GM18508 (cell line): ENCODE data around the gene AKT2.

Source experiments
- ATAC-seq: cut with Tn5 transposase; IDR thresholded peaks from one replicate; pipeline ENCODE4 v1.9.1; 2021; ENCODE audit warnings: moderate number of reproducible peaks; ENCODE audit not compliant: insufficient read depth, unreplicated experiment

Gene AKT2

DNA sequence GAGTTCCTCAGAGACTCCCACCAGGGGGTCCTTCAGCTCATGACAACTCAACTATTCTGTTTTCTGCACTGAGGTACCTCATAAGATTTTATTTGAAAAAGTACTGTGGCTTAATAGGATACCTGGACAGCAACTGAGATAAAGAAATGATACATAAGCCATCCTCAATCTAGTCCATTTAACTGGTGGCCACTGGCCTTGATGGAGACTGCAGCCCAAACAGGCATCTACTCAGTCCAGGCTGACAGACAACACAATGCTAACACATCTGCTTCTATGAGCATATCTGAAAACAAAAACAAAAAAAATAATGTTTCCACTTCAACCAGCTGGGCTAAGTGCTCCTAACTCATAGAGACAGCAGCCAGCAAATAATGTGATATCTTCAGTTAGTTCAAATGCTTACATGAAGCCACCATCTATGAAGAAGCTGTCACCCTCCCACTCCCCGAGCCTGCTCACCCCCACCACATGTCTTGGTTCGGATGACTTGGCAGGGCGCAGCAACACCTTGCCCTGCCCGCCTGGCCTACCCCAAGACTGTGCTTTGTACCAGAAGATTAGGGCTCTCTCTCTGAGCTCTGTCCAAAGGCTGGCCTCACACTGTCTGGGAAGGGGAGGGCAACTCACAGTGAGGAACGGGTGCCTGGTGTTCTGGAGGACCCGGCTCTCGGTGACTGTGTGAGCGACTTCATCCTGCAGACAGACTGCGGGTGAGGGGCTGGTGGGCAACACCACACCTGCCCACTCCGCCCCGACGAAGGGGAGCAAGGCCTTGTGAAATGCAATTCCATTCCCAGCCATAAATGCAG is 45.5 kb downstream of the AKT2 start:
- ATAC-seq: no peak

DNA sequence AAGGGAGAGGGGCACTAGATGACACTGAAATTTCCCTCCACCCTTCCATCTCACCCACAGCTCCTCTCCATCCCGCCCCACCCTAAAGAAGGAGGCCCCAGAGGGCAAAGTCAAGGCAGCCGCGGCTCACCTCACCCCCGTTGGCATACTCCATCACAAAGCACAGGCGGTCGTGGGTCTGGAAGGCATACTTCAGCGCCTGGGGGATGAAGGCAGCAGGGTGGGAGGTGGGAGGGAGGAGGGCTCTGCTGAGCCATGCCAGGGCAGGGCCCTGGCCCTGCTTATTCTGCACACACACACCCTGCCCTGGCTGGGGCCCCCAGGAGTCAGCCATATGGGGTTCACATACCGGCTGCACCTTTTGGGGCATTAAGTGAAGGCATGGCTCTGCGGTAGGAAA is 46.4 kb downstream of the AKT2 start:
- no peak for ATAC-seq

- no peak for ATAC-seq
Measured at GRCh38 chr19:40237791-40238190, 47.4 kb downstream of the AKT2 start.

GRCh38 chr19:40236366-40236765 is 48.8 kb downstream of the AKT2 start:
- no peak for ATAC-seq

DNA sequence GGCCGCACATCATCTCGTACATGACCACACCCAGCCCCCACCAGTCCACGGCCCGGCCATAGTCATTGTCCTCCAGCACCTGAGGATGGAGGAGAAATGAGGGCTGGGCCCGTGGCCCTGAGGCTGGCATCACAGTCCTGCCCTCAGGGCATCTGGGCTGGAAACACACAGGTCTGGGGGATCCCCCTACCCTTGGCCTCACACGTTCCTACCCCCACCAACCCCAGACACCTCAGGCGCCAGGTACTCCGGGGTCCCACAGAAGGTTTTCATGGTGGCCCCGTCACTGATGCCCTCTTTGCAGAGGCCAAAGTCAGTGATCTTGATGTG is 49.2 kb downstream of the AKT2 start:
- ATAC-seq: no peak

DNA sequence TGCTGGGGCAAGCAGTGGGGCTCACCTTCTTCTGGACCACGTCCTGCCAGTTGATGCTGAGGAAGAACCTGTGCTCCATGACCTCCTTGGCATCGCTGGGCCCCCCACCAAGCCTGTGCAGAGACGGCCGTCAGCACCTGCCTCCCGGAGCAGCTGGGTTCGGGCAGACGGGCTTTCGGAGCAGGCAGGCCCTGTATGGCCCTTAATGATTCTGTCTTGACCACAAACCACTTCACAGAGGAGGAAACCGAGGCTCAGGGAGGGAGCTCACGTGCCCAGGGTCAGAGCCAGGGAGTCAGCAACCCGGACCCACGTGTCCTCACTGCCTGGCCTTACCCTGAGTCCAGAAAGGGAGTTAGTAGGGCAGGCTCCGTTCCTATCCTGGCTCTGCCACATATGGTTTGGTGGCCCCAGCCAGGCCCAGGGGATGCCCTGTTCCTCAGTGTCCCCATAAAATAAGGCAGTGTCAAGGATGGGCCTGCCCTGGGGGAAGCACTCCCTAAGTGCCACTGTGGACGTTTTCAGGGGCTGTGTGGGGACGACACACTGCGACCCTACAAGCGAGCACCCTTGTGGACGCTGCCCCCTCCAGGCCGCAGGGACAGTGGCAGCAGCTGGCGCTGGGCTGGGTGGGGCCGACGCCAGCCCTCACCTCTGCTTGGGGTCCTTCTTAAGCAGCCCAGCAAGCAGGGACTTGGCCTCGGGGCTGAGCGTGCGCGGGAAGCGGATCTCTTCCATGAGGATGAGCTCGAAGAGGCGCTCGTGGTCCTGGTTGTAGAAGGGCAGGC is 49.7 kb downstream of the AKT2 start:
- ATAC-seq: no peak

DNA sequence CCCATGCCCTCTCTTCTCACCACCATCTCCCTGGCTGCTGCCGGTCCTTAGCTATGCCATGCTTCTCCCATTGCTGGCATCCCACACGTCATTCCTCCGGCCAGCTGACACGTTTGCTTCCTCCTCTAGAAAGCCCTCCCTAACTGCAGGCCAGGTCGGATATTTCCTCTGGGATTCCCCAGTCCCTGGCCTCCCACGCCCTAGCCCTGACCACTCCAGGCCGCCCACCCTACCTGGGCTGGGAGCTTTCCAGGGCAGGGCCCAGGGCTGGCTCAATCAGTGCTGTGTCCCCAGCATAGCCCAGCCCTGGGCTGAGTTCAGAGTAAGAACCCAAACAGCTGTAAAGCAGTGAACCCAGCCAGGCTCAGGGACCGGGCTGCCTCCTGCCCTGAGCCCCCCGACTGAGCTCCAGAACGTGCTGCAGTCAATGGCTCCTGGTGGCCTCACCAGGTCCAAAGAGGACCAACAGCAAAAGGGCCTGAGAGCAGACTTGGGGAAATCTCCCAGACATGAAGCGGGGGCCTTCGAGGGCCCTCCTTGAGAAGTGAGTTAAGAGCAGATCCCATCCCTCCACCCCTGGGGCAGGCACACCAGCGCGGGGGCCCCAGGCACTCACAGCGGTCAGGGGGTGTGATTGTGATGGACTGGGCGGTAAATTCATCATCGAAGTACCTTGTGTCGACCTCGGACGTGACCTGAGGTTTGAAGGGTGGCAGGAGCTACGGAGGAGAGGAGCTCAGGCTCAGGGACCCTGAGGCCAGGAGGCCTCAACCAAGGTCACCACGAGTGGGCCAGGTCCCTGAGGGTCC is 50.5 kb downstream of the AKT2 start:
- ATAC-seq: no peak

DNA sequence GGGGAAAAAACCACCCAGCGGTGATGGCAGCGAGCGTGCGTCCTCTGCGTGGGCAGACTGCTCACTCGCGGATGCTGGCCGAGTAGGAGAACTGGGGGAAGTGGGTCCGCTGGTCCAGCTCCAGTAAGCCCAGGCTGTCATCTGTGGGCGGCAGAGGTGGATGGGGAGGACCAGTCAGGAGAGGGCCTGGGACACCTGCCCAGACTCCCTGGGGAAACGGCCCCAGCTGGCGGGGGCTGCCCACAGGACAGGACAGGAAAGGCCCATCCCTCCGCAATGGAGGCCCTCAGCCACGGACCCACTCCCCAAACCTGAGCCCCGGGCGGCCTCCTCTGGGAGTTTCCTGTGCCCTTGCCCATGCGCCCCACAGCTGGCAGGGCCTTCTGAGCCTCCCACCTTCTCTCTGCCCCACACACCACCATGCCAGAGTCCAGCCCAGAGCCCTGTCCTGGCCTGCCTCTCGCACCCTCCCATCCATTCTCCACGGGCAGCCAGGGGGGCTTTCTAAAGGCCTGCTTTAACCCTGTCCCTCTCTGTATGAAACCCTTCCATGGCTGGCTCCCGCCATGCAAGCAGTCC is 51.2 kb downstream of the AKT2 start:
- no peak for ATAC-seq

DNA sequence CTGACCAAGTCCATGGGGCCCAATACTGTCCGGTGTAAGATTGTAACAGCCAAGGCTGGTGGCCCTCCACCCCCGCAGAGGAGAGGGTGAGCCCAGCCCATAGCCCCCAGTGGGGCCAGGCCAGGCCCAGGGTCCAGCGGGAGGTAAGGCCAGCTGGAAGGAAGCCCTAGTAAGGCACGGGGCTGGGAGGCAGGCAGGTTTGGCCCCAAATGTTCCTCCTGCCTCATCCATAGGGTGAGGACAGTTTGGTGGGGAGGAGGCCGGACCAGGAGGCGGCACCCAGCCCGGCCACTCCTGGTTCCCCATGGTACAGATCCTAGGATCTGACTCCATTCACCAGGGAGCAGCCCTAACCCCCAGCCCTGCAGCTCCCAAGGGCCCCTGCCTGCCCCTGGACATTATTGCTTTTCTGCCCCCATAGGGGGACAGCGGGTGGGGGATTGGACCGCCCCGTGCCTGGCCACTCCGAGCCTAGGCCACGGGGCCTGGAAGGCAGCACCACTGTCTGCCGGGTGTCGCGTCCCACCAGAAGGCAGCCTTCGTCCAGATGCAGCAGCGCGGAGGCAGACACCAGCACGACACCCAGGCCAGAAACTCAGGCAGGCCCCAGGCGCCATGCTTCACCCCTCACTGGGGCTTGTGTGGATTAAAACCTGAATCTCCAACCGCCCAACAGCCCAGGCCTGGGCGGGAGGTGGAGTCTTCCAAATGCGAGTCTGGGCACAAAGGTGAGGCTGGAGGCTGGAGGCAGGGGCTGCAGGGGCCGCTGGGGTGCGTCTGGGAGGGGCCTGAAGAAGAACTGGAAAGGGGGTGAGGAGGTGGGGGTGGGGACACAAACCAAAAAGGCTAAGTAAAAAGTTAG is 52.0 kb downstream of the AKT2 start:
- no peak for ATAC-seq

GRCh38 chr19:40232479-40232878 is 52.7 kb downstream of the AKT2 start:
- ATAC-seq: no peak

- ATAC-seq: no peak
Measured at GRCh38 chr19:40231544-40232424, 53.4 kb downstream of the AKT2 start.

DNA sequence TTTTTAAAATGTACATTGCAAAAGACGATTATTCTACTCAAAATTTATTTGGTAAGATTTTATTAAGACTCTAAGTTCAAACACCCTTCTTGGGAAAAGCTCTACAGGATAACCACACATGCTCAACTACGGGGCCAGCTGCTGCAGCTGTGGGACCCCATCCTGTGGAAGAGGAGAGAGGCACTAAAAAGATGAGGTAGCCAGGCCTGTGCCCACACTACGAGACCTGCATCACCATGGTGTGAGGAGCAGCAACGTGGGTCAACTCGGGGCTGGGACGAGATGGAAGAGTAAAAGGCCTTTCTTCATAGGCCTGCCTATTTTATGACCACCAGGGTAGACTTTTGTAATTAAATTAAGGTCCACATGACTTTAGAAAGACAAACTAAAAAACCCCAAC is 54.1 kb downstream of the AKT2 start:
- no peak for ATAC-seq

DNA sequence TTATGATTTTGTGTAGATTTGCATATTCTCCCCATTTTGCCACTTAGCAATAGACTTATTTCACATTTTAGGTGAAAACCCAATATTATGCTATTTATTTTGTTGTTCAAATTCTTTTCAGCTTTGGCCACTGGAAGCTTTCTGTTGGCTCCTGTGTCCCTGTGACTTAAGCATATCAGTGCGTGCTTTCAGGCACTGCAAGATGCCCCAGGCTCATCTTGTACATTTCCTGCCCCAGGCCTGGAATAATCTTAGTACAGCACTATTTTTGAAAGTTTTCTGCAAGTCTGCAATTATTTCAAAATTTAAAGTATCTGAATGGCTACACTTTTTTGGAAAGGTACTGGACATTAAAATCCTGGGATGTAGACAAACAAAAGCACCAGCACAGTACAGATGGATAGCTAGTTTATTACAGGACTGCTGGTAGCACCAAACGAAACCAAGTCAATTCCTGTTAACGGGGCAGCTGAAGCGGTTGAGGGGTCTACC is 55.2 kb downstream of the AKT2 start:
- ATAC-seq: no peak

DNA sequence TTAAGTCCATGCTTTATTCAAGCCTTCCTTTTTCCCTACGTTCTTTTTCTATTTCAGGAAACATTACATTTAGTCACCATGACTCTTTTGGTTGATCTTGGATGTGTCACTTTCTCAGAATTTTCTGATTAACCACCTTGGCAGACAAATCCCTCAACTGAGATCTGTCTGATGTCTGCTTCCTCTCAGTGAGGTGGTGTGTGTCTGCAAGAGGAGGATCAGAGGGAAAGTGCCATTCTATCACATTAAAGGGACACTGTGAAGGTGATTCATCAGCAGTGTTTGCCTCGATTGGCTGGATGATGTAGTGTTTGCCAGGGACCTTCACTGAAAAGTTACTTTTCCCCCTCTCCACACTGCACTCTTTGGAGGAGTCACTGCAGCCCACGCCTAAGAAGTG is 55.7 kb downstream of the AKT2 start:
- no peak for ATAC-seq

GRCh38 chr19:40228863-40229262 is 56.3 kb downstream of the AKT2 start:
- no peak for ATAC-seq

- no peak for ATAC-seq
Measured at GRCh38 chr19:40228346-40228745, 56.8 kb downstream of the AKT2 start.

GRCh38 chr19:40225440-40226305 is 59.5 kb downstream of the AKT2 start:
- ATAC-seq: no peak
